ENCODE data around the gene CFAP97D1.

Gene CFAP97D1

GRCh38 chr17:43756201-43756600 is 24.0 kb upstream of the CFAP97D1 start:
- Histone ChIP-seq H3K36me3 (ENCODE audit: low read length) (no peaks in the 10 kb centered on the region), H2AFZ (ENCODE audit: low read depth, low read length, severe bottlenecking) (no peak overlapping the region), H3K79me2 (ENCODE audit: insufficient read depth, low read length) (no peaks in the 10 kb centered on the region), H4K20me1 (ENCODE audit: low read depth, low read length) (no peaks in the 10 kb centered on the region), H3K9ac (ENCODE audit: low read length) (no peak overlapping the region), H3K9me2 (replicated peaks; ENCODE audit: insufficient read depth, low read length) (no peaks in the 10 kb centered on the region), H3K4me2 (ENCODE audit: low read depth, low read length, poor library complexity, severe bottlenecking) (no peak overlapping the region), H3F3A (ENCODE audit: insufficient read depth) (no peaks in the 10 kb centered on the region), H3K27me3 (ENCODE audit: low read length) (no peaks in the 10 kb centered on the region), H3K9me3 (ENCODE audit: insufficient read depth, low read length) (no peaks in the 10 kb centered on the region), H3K4me3 (ENCODE audit: insufficient read depth, low read length, poor library complexity, severe bottlenecking) (no peak overlapping the region), H3K27ac (ENCODE audit: low read depth, low read length) (no peak overlapping the region)
- TF ChIP-seq CTCF (IDR thresholded peaks at IDR 0.05; ENCODE audit: insufficient read depth, low read length, poor library complexity, severe bottlenecking), result no peak
- no peak for TF ChIP-seq EZH2phosphoT487 (conservative IDR thresholded peaks at IDR 0.05; ENCODE audit: low read length)

- H3K9ac ChIP-seq (ENCODE audit: low read length), result no peak overlapping the region
- no peak overlapping the region for H3K4me2 ChIP-seq (ENCODE audit: low read depth, low read length, poor library complexity, severe bottlenecking)
- no peaks in the 10 kb centered on the region for H3F3A ChIP-seq (ENCODE audit: insufficient read depth)
- no peaks in the 10 kb centered on the region for H3K27me3 ChIP-seq (ENCODE audit: low read length)
- no peaks in the 10 kb centered on the region for H3K79me2 ChIP-seq (ENCODE audit: insufficient read depth, low read length)
- H4K20me1 ChIP-seq (ENCODE audit: low read depth, low read length), result no peaks in the 10 kb centered on the region
- no peak overlapping the region for H2AFZ ChIP-seq (ENCODE audit: low read depth, low read length, severe bottlenecking)
- no peak overlapping the region for H3K27ac ChIP-seq (ENCODE audit: low read depth, low read length)
- no peak overlapping the region for H3K4me3 ChIP-seq (ENCODE audit: insufficient read depth, low read length, poor library complexity, severe bottlenecking)
- TF ChIP-seq EZH2phosphoT487 (conservative IDR thresholded peaks at IDR 0.05; ENCODE audit: low read length) (no peak), CTCF (IDR thresholded peaks at IDR 0.05; ENCODE audit: insufficient read depth, low read length, poor library complexity, severe bottlenecking) (no peak)
- no peaks in the 10 kb centered on the region for H3K9me3 ChIP-seq (ENCODE audit: insufficient read depth, low read length)
- no peaks in the 10 kb centered on the region for H3K9me2 ChIP-seq (replicated peaks; ENCODE audit: insufficient read depth, low read length)
- no peaks in the 10 kb centered on the region for H3K36me3 ChIP-seq (ENCODE audit: low read length)
Measured at GRCh38 chr17:43757171-43757660, 23.0 kb upstream of the CFAP97D1 start.

- no peaks in the 10 kb centered on the region for H3K9me3 ChIP-seq (ENCODE audit: insufficient read depth, low read length)
- no peaks in the 10 kb centered on the region for H4K20me1 ChIP-seq (ENCODE audit: low read depth, low read length)
- no peak overlapping the region for H3K4me3 ChIP-seq (ENCODE audit: insufficient read depth, low read length, poor library complexity, severe bottlenecking)
- no peak for TF ChIP-seq CTCF (IDR thresholded peaks at IDR 0.05; ENCODE audit: insufficient read depth, low read length, poor library complexity, severe bottlenecking)
- TF ChIP-seq EZH2phosphoT487 (conservative IDR thresholded peaks at IDR 0.05; ENCODE audit: low read length), result no peak
- H3K9ac ChIP-seq (ENCODE audit: low read length), result no peak overlapping the region
- no peaks in the 10 kb centered on the region for H3K9me2 ChIP-seq (replicated peaks; ENCODE audit: insufficient read depth, low read length)
- H3K27ac ChIP-seq (ENCODE audit: low read depth, low read length), result no peak overlapping the region
- no peaks in the 10 kb centered on the region for H3K36me3 ChIP-seq (ENCODE audit: low read length)
- H3K4me2 ChIP-seq (ENCODE audit: low read depth, low read length, poor library complexity, severe bottlenecking), result no peak overlapping the region
- no peak overlapping the region for H2AFZ ChIP-seq (ENCODE audit: low read depth, low read length, severe bottlenecking)
- no peaks in the 10 kb centered on the region for H3K79me2 ChIP-seq (ENCODE audit: insufficient read depth, low read length)
- no peaks in the 10 kb centered on the region for H3F3A ChIP-seq (ENCODE audit: insufficient read depth)
- no peaks in the 10 kb centered on the region for H3K27me3 ChIP-seq (ENCODE audit: low read length)
Measured at GRCh38 chr17:43758086-43758485, 22.1 kb upstream of the CFAP97D1 start.
